HuH-7 (cell line): ENCODE data around the gene SLC26A1.

Experiments
- DNase-seq: peaks from one replicate; pipeline ENCODE4 v3.0.0; 2011; ENCODE audit warnings: low spot score

Gene SLC26A1

GRCh38 chr4:1028574-1029220, 35.5 kb upstream of the SLC26A1 start:
- DNase-seq, result no peak

- DNase-seq, result no peak
Observed at GRCh38 chr4:1027915-1028238, 34.7 kb upstream of the SLC26A1 start.

GRCh38 chr4:1027219-1027914, 34.2 kb upstream of the SLC26A1 start:
- no peak for DNase-seq

GRCh38 chr4:1026115-1026514, 32.9 kb upstream of the SLC26A1 start:
- DNase-seq, result no peak

- no peak for DNase-seq
Observed at GRCh38 chr4:1024882-1025545, 31.8 kb upstream of the SLC26A1 start.

GRCh38 chr4:1023895-1024740, 30.9 kb upstream of the SLC26A1 start:
- DNase-seq, result no peak

GRCh38 chr4:1023075-1023640, 30.0 kb upstream of the SLC26A1 start:
- no peak for DNase-seq

- no peak for DNase-seq
Observed at GRCh38 chr4:1022739-1023066, 29.5 kb upstream of the SLC26A1 start.

GRCh38 chr4:1022051-1022738, 29.0 kb upstream of the SLC26A1 start:
- no peak for DNase-seq

GRCh38 chr4:1021386-1022050, 28.3 kb upstream of the SLC26A1 start:
- no peak for DNase-seq

GRCh38 chr4:1019729-1020470, 26.7 kb upstream of the SLC26A1 start:
- no peak for DNase-seq

- no peak for DNase-seq
Observed at GRCh38 chr4:1019320-1019719, 26.1 kb upstream of the SLC26A1 start.

GRCh38 chr4:1018147-1019020, 25.2 kb upstream of the SLC26A1 start:
- no peak for DNase-seq

GRCh38 chr4:1017706-1018105, 24.5 kb upstream of the SLC26A1 start:
- DNase-seq, result no peak

- DNase-seq, result no peak
Observed at GRCh38 chr4:1017211-1017610, 24.0 kb upstream of the SLC26A1 start.

GRCh38 chr4:1015746-1016145, 22.5 kb upstream of the SLC26A1 start:
- no peak for DNase-seq

GRCh38 chr4:1015179-1015578, 22.0 kb upstream of the SLC26A1 start:
- DNase-seq, result no peak

GRCh38 chr4:1014291-1015167, 21.3 kb upstream of the SLC26A1 start:
- DNase-seq, result no peak
